ENCODE results near the gene CPLX3.

CPLX3 gene

GRCh38 chr15:74832826-74833225 lies 6.4 kb downstream of the CPLX3 start:
- no peak for TF ChIP-seq SUZ12 (IDR thresholded peaks at IDR 0.05; ENCODE audit: extremely low read depth, insufficient read depth, insufficient read length)
- DNase-seq (ENCODE audit: low read depth, low spot score) = no peak
- Histone ChIP-seq H3K9me3 (ENCODE audit: insufficient read depth, low read length) (no peaks in the 10 kb centered on the region), H3K36me3 (ENCODE audit: insufficient read depth, insufficient read length, low read length) (peaks cover 20% of the 10 kb centered on the region), H3K4me1 (ENCODE audit: insufficient read depth, insufficient read length) (peaks cover 26% of the 10 kb centered on the region), H3K9ac (ENCODE audit: insufficient read length, low read depth) (peak overlapping the region; percentile 59), H3K27me3 (ENCODE audit: insufficient read depth, insufficient read length) (peaks cover 7% of the 10 kb centered on the region), H3K4me3 (ENCODE audit: insufficient read length, low read depth) (no peak overlapping the region)

DNA sequence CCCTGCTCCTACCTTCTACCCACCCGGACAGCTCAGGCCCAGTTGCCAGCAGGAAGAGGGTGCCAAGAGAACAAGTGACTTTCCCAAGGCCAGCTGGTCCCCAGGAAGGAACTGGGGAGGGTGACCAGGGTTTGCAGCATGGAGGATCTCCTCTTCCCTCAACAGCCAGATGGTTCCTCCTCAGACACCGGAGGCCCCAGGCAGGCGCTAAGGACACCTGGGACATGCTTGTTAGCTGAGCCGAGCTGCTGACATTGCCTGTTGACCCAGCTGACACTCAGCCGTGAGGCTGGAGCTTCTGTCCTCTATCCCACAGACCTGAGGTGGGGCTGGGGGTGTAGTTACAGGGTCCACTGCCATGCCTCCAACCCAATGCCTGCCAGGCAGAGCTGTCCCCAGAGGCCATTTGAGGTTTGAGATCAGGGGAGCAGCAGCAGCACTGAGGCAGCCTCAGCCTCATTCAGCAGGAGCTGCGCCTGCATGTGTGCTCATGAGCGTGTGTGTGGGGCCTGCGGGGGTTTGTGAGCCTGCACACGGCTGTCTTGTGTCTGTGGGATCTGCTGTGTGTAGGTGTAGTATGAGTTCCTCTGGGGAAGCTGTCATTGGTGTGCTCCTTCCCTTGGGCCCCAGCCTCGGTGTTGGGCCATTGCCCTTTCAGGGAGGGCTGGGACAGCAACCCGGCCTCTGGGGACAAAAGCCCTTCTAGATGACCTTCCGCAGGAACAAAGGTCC lies 7.1 kb downstream of the CPLX3 start:
- H3K9me3 ChIP-seq (ENCODE audit: insufficient read depth, low read length) = no peaks in the 10 kb centered on the region
- peaks cover 25% of the 10 kb centered on the region for H3K36me3 ChIP-seq (ENCODE audit: insufficient read depth, insufficient read length, low read length)
- peaks cover 26% of the 10 kb centered on the region for H3K4me1 ChIP-seq (ENCODE audit: insufficient read depth, insufficient read length)
- H3K9ac ChIP-seq (ENCODE audit: insufficient read length, low read depth) = no peak overlapping the region
- DNase-seq (ENCODE audit: low read depth, low spot score) = no peak
- TF ChIP-seq YY1 (IDR thresholded peaks at IDR 0.05; ENCODE audit: insufficient read depth, insufficient read length) = no peak
- H3K27me3 ChIP-seq (ENCODE audit: insufficient read depth, insufficient read length) = peaks cover under 1% of the 10 kb centered on the region
- no peak overlapping the region for H3K4me3 ChIP-seq (ENCODE audit: insufficient read length, low read depth)

GRCh38 chr15:74835312-74835823 lies 8.9 kb downstream of the CPLX3 start:
- peak; percentile 79 for DNase-seq (ENCODE audit: low read depth, low spot score)
- no peaks in the 10 kb centered on the region for H3K9me3 ChIP-seq (ENCODE audit: insufficient read depth, low read length)
- H3K4me1 ChIP-seq (ENCODE audit: insufficient read depth, insufficient read length) = peaks cover 34% of the 10 kb centered on the region
- H3K4me3 ChIP-seq (ENCODE audit: insufficient read length, low read depth) = no peak overlapping the region
- no peak overlapping the region for H3K9ac ChIP-seq (ENCODE audit: insufficient read length, low read depth)
- no peak for TF ChIP-seq YY1 (IDR thresholded peaks at IDR 0.05; ENCODE audit: insufficient read depth, insufficient read length)
- no peak for TF ChIP-seq ZNF274 (IDR thresholded peaks at IDR 0.05; ENCODE audit: low read depth, low read length)
- TF ChIP-seq SUZ12 (IDR thresholded peaks at IDR 0.05; ENCODE audit: extremely low read depth, insufficient read depth, insufficient read length) = no peak
- peaks cover 38% of the 10 kb centered on the region for H3K36me3 ChIP-seq (ENCODE audit: insufficient read depth, insufficient read length, low read length)
- H3K27me3 ChIP-seq (ENCODE audit: insufficient read depth, insufficient read length) = no peaks in the 10 kb centered on the region

DNA sequence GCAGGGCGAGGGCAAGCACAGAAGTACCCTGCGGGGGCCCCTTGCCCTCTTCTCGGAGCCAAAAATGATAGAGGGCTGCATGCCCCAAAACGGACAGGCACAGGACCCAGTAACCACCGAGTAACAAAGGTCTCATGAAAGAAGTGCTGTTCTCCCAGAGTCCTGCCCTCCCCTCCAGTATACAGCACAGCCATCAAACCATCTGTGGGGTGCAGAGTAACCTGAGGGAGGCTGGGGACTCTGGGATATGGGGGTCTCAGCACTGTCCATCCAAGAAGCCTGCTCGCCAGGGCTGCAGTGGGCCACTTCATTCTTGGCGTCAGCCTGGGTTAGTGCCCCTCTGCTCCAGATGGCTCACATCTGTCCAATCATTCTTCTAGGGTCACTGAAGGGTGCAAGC lies 10.4 kb downstream of the CPLX3 start:
- TF ChIP-seq SUZ12 (IDR thresholded peaks at IDR 0.05; ENCODE audit: extremely low read depth, insufficient read depth, insufficient read length) = no peak
- TF ChIP-seq ZNF274 (IDR thresholded peaks at IDR 0.05; ENCODE audit: low read depth, low read length) = no peak
- no peak for TF ChIP-seq YY1 (IDR thresholded peaks at IDR 0.05; ENCODE audit: insufficient read depth, insufficient read length)
- DNase-seq (ENCODE audit: low read depth, low spot score) = no peak
- no peaks in the 10 kb centered on the region for H3K9me3 ChIP-seq (ENCODE audit: insufficient read depth, low read length)
- no peak overlapping the region for H3K9ac ChIP-seq (ENCODE audit: insufficient read length, low read depth)
- H3K36me3 ChIP-seq (ENCODE audit: insufficient read depth, insufficient read length, low read length) = peaks cover 49% of the 10 kb centered on the region
- no peaks in the 10 kb centered on the region for H3K27me3 ChIP-seq (ENCODE audit: insufficient read depth, insufficient read length)
- H3K4me1 ChIP-seq (ENCODE audit: insufficient read depth, insufficient read length) = peaks cover 44% of the 10 kb centered on the region
- H3K4me3 ChIP-seq (ENCODE audit: insufficient read length, low read depth) = no peak overlapping the region

- peaks cover 46% of the 10 kb centered on the region for H3K4me1 ChIP-seq (ENCODE audit: insufficient read depth, insufficient read length)
- no peak overlapping the region for H3K4me3 ChIP-seq (ENCODE audit: insufficient read length, low read depth)
- no peaks in the 10 kb centered on the region for H3K9me3 ChIP-seq (ENCODE audit: insufficient read depth, low read length)
- no peaks in the 10 kb centered on the region for H3K27me3 ChIP-seq (ENCODE audit: insufficient read depth, insufficient read length)
- no peak for TF ChIP-seq SUZ12 (IDR thresholded peaks at IDR 0.05; ENCODE audit: extremely low read depth, insufficient read depth, insufficient read length)
- no peak for TF ChIP-seq YY1 (IDR thresholded peaks at IDR 0.05; ENCODE audit: insufficient read depth, insufficient read length)
- TF ChIP-seq ZNF274 (IDR thresholded peaks at IDR 0.05; ENCODE audit: low read depth, low read length) = no peak
- H3K9ac ChIP-seq (ENCODE audit: insufficient read length, low read depth) = no peak overlapping the region
- peaks cover 49% of the 10 kb centered on the region for H3K36me3 ChIP-seq (ENCODE audit: insufficient read depth, insufficient read length, low read length)
- DNase-seq (ENCODE audit: low read depth, low spot score) = no peak
Observed at GRCh38 chr15:74837482-74838136, 11.2 kb downstream of the CPLX3 start.

GRCh38 chr15:74838137-74838516 lies 11.7 kb downstream of the CPLX3 start:
- peaks cover 49% of the 10 kb centered on the region for H3K36me3 ChIP-seq (ENCODE audit: insufficient read depth, insufficient read length, low read length)
- peaks cover 40% of the 10 kb centered on the region for H3K4me1 ChIP-seq (ENCODE audit: insufficient read depth, insufficient read length)
- H3K27me3 ChIP-seq (ENCODE audit: insufficient read depth, insufficient read length) = no peaks in the 10 kb centered on the region
- H3K4me3 ChIP-seq (ENCODE audit: insufficient read length, low read depth) = no peak overlapping the region
- H3K9ac ChIP-seq (ENCODE audit: insufficient read length, low read depth) = peak overlapping the region; percentile 34
- TF ChIP-seq SUZ12 (IDR thresholded peaks at IDR 0.05; ENCODE audit: extremely low read depth, insufficient read depth, insufficient read length) (no peak), YY1 (IDR thresholded peaks at IDR 0.05; ENCODE audit: insufficient read depth, insufficient read length) (no peak), ZNF274 (IDR thresholded peaks at IDR 0.05; ENCODE audit: low read depth, low read length) (no peak)
- H3K9me3 ChIP-seq (ENCODE audit: insufficient read depth, low read length) = no peaks in the 10 kb centered on the region
- no peak for DNase-seq (ENCODE audit: low read depth, low spot score)

GRCh38 chr15:74838746-74839525 lies 12.5 kb downstream of the CPLX3 start:
- Histone ChIP-seq H3K36me3 (ENCODE audit: insufficient read depth, insufficient read length, low read length) (peaks cover 49% of the 10 kb centered on the region), H3K9ac (ENCODE audit: insufficient read length, low read depth) (peak overlapping the region; percentile 42), H3K4me3 (ENCODE audit: insufficient read length, low read depth) (no peak overlapping the region), H3K9me3 (ENCODE audit: insufficient read depth, low read length) (no peaks in the 10 kb centered on the region), H3K4me1 (ENCODE audit: insufficient read depth, insufficient read length) (peaks cover 40% of the 10 kb centered on the region), H3K27me3 (ENCODE audit: insufficient read depth, insufficient read length) (no peaks in the 10 kb centered on the region)
- no peak for DNase-seq (ENCODE audit: low read depth, low spot score)
- TF ChIP-seq YY1 (IDR thresholded peaks at IDR 0.05; ENCODE audit: insufficient read depth, insufficient read length) (no peak), SUZ12 (IDR thresholded peaks at IDR 0.05; ENCODE audit: extremely low read depth, insufficient read depth, insufficient read length) (no peak), ZNF274 (IDR thresholded peaks at IDR 0.05; ENCODE audit: low read depth, low read length) (no peak)

Measured in NT2/D1 (cell line).